Tracheal epithelial cell (primary cell): ENCODE results near the gene GPR142. TPM values are rescaled to one million over a fixed set of nuclear protein-coding genes. Genes with fewer than 3 reads are reported as not detected.

ENCODE experiments used
- total RNA-seq: library from RNA; depleted of rRNA; stranded (reverse); fragments of >200 nt; gene quantifications from 2 replicates; pipeline ENCODE4 v1.2.1, GENCODE V29; 2014

GPR142 gene
- total RNA-seq = not detected in 2 replicates

GRCh38 chr17:74367206-74367605 lies at the start of gene GPR142:
Gene GPR142, plus strand, starts transcription at chr17:74367506. Its CDS starts 2,035 bp downstream, at chr17:74369541.

GRCh38 chr17:74325743-74326379 lies 41.4 kb upstream of the GPR142 start, which contains the start of gene KIF19:
Gene KIF19, plus strand, starts transcription at chr17:74326226. Its CDS starts 124 bp downstream, at chr17:74326350.

DNA sequence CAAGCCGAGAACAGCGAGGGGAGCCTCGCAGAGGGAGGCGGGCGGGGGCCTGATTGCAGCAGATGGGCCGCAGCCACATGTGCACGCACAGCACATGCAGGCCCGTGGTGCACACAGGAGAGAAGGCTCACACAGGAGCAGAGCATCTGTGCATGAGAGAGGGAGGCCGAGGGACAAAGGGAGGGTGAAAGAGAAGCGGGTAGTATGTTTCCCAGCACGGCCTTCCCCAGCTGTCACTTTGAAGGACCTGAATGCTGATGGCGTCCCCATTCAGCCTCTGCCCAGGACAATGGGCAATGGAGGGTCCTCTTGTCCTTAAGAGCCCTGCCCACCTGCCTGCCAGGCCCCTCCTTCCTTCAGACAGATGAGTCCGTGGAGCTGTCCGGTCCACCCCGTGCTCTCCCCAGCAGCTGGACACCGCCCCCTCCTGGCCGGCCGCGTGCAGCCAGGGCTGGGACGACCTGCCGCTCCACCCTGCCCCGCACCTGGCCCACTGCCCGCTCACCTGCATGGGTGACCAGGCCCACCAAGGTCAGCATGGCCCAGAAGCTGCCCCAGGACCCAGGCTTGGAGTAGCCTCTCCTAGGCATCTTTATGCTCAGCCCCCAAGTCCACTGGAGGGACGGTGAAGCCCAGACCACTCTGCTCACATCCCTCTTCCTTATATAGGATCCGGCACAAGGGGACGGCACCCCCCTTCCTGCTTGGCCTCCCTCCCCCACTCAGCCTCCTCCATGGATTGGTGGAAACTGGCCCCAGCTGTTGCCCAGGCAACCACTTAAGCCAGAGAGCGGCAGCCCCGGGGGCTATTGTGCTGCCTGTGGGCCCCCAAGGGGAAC lies 5.9 kb upstream of the GPR142 start, which contains the start of gene BTBD17:
Gene BTBD17 (minus strand): TSS at position 639 of the 839 bp plus-strand sequence. CDS start 49 bp downstream, at position 590.

Other genes with a start within 250 kb of the GPR142 start
- gene RPL38, start 163.8 kb upstream of the GPR142 start, total RNA-seq = 891 and 1,081 TPM in 2 replicates
- 0.85 and 2.2 TPM in 2 replicates for gene TTYH2, start 153.9 kb upstream of the GPR142 start, total RNA-seq
- gene DNAI2, start 93.3 kb upstream of the GPR142 start, total RNA-seq = not detected in 2 replicates
- under 0.01 TPM in 1 of 2 replicates, not detected in the other for gene KIF19, start 41.3 kb upstream of the GPR142 start, total RNA-seq
- gene BTBD17, start 5.6 kb upstream of the GPR142 start, total RNA-seq = not detected in 2 replicates
- 36.2 and 36.9 TPM in 2 replicates for gene GPRC5C, start 64.6 kb downstream of the GPR142 start, total RNA-seq
- gene CD300A, start 99.1 kb downstream of the GPR142 start, total RNA-seq = not detected in 2 replicates
- not detected in 2 replicates for gene CD300LB, start 164.0 kb downstream of the GPR142 start, total RNA-seq
- not detected in 2 replicates for gene CD300C, start 178.6 kb downstream of the GPR142 start, total RNA-seq
- not detected in 2 replicates for gene CD300H, start 200.0 kb downstream of the GPR142 start, total RNA-seq
- not detected in 2 replicates for gene CD300LD, start 224.8 kb downstream of the GPR142 start, total RNA-seq